ENCODE measurements around the gene SLC2A4RG. TPM values are rescaled to one million over a fixed set of nuclear protein-coding genes. Genes with fewer than 3 reads are reported as not detected.
A peak's percentile ranks its signal among the peaks of the same experiment; 100 is the strongest.

Gene SLC2A4RG
- total RNA-seq, 2 donors from 2014 or later: 69.3 to 108 TPM

GRCh38 chr20:63782051-63782471, 42.5 kb downstream of the SLC2A4RG start:
- Mint-ChIP-seq H3K4me3 (no peak overlapping the region), H3K27ac (no peak overlapping the region), H3K27me3 (ENCODE audit: insufficient read depth) (no peaks in the 10 kb centered on the region), H3K9me3 (no peaks in the 10 kb centered on the region), H3K36me3 (ENCODE audit: low read depth) (peaks cover 24% of the 10 kb centered on the region), H3K4me1 (peaks cover 3% of the 10 kb centered on the region)
- Histone ChIP-seq H3K9me3 (ENCODE audit: control insufficient read depth, low read length) (no peaks in the 10 kb centered on the region), H3K4me3 (ENCODE audit: low read length) (no peak overlapping the region), H3K36me3 (ENCODE audit: control insufficient read depth, insufficient read depth, low read length) (no peaks in the 10 kb centered on the region), H3K27me3 (ENCODE audit: control insufficient read depth, insufficient read depth, low read length, poor library complexity, severe bottlenecking) (no peaks in the 10 kb centered on the region), H3K9ac (ENCODE audit: extremely low read depth, low read length, poor library complexity, severe bottlenecking) (no peak overlapping the region), H3K4me1 (ENCODE audit: control insufficient read depth, insufficient read depth, low read length) (no peaks in the 10 kb centered on the region), H3K27ac (ENCODE audit: low read depth, low read length) (no peak overlapping the region)
- DNase-seq: no peak
- 83 to 85% methylated on average over 14 to 18 of the region's 18 CpGs for WGBS, 2 experiments (ENCODE audit: insufficient coverage in 1 of 2, insufficient read length in 1 of 2)
- TF ChIP-seq CTCF (conservative IDR thresholded peaks at IDR 0.05): peak; percentile 18

DNA sequence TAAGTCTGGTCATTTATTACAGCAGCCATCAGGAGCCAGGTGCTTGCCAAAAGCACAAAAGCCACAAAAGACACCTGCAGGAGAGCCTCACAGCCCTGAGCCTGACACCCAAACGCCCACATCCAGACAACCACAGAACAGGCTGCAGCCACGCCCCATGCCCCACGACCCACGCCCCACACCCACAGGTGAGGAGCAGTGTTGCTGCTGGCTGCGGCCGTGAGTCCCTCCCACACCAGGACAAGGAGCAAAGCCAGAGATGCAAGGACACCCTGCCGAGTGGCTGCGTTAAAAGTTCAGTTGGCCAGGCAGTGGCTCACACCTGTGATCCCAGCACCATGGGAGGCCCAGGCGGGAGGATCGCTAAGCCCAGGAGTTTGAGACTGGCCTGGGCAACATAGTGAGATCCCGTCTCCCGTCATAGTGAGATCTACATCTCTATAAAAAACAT, 43.0 kb downstream of the SLC2A4RG start:
- Histone ChIP-seq H3K36me3 (ENCODE audit: control insufficient read depth, insufficient read depth, low read length) (no peaks in the 10 kb centered on the region), H3K27ac (ENCODE audit: low read depth, low read length) (no peak overlapping the region), H3K27me3 (ENCODE audit: control insufficient read depth, insufficient read depth, low read length, poor library complexity, severe bottlenecking) (no peaks in the 10 kb centered on the region), H3K9me3 (ENCODE audit: control insufficient read depth, low read length) (no peaks in the 10 kb centered on the region), H3K4me3 (ENCODE audit: low read length) (no peak overlapping the region), H3K9ac (ENCODE audit: extremely low read depth, low read length, poor library complexity, severe bottlenecking) (no peak overlapping the region), H3K4me1 (ENCODE audit: control insufficient read depth, insufficient read depth, low read length) (no peaks in the 10 kb centered on the region)
- Mint-ChIP-seq H3K36me3 (ENCODE audit: low read depth) (peaks cover 20% of the 10 kb centered on the region), H3K27me3 (ENCODE audit: insufficient read depth) (no peaks in the 10 kb centered on the region), H3K4me1 (peaks cover 3% of the 10 kb centered on the region), H3K4me3 (no peak overlapping the region), H3K9me3 (no peaks in the 10 kb centered on the region), H3K27ac (no peak overlapping the region)
- 93 to 98% methylated on average over 8 to 12 of the region's 12 CpGs for WGBS, 2 experiments (ENCODE audit: insufficient coverage in 1 of 2, insufficient read length in 1 of 2)
- no peak for TF ChIP-seq CTCF (conservative IDR thresholded peaks at IDR 0.05)
- DNase-seq: no peak

GRCh38 chr20:63783970-63784369, 44.4 kb downstream of the SLC2A4RG start:
- WGBS, 2 experiments (ENCODE audit: insufficient coverage in 1 of 2, insufficient read length in 1 of 2): 92 to 97% methylated on average over 11 to 16 of the region's 16 CpGs
- no peak overlapping the region for H3K27ac ChIP-seq (ENCODE audit: low read depth, low read length)
- no peaks in the 10 kb centered on the region for H3K36me3 ChIP-seq (ENCODE audit: control insufficient read depth, insufficient read depth, low read length)
- no peak overlapping the region for H3K27ac Mint-ChIP-seq
- peaks cover 7% of the 10 kb centered on the region for H3K36me3 Mint-ChIP-seq (ENCODE audit: low read depth)
- H3K4me1 ChIP-seq (ENCODE audit: control insufficient read depth, insufficient read depth, low read length): no peaks in the 10 kb centered on the region
- H3K4me3 Mint-ChIP-seq: no peak overlapping the region
- no peak overlapping the region for H3K4me3 ChIP-seq (ENCODE audit: low read length)
- H3K4me1 Mint-ChIP-seq: no peaks in the 10 kb centered on the region
- no peaks in the 10 kb centered on the region for H3K9me3 Mint-ChIP-seq
- H3K27me3 Mint-ChIP-seq (ENCODE audit: insufficient read depth): no peaks in the 10 kb centered on the region
- DNase-seq: no peak
- H3K9me3 ChIP-seq (ENCODE audit: control insufficient read depth, low read length): no peaks in the 10 kb centered on the region
- TF ChIP-seq CTCF (conservative IDR thresholded peaks at IDR 0.05): no peak
- H3K9ac ChIP-seq (ENCODE audit: extremely low read depth, low read length, poor library complexity, severe bottlenecking): no peak overlapping the region
- no peaks in the 10 kb centered on the region for H3K27me3 ChIP-seq (ENCODE audit: control insufficient read depth, insufficient read depth, low read length, poor library complexity, severe bottlenecking)
